ENCODE measurements around the gene SERTM2. TPM values are rescaled to one million over a fixed set of nuclear protein-coding genes. Genes with fewer than 3 reads are reported as not detected.

Gene SERTM2
- total RNA-seq, 1 donor from 2014 or later: not detected

- peaks cover 13% of the 10 kb centered on the region for H3K9me3 Mint-ChIP-seq
- peaks cover 7% of the 10 kb centered on the region for H3K27me3 Mint-ChIP-seq (ENCODE audit: low read depth)
- TF ChIP-seq CTCF (conservative IDR thresholded peaks at IDR 0.05): no peak
- no peak overlapping the region for H3K27ac Mint-ChIP-seq (ENCODE audit: unreplicated experiment)
- no peak overlapping the region for H3K4me3 Mint-ChIP-seq
- H3K4me1 Mint-ChIP-seq: no peaks in the 10 kb centered on the region
- no peaks in the 10 kb centered on the region for H3K36me3 Mint-ChIP-seq (ENCODE audit: low read depth)
- no peak for DNase-seq (ENCODE audit: low read depth, low spot score)
These were observed 28.3 kb upstream of the SERTM2 start for GRCh38 chrX:111483135-111483534.

GRCh38 chrX:111483881-111484280 lies 27.6 kb upstream of the SERTM2 start:
- Mint-ChIP-seq H3K4me1 (no peaks in the 10 kb centered on the region), H3K27me3 (ENCODE audit: low read depth) (peaks cover 7% of the 10 kb centered on the region), H3K36me3 (ENCODE audit: low read depth) (no peaks in the 10 kb centered on the region), H3K27ac (ENCODE audit: unreplicated experiment) (no peak overlapping the region), H3K4me3 (no peak overlapping the region), H3K9me3 (peaks cover 13% of the 10 kb centered on the region)
- DNase-seq (ENCODE audit: low read depth, low spot score): no peak
- no peak for TF ChIP-seq CTCF (conservative IDR thresholded peaks at IDR 0.05)

DNA sequence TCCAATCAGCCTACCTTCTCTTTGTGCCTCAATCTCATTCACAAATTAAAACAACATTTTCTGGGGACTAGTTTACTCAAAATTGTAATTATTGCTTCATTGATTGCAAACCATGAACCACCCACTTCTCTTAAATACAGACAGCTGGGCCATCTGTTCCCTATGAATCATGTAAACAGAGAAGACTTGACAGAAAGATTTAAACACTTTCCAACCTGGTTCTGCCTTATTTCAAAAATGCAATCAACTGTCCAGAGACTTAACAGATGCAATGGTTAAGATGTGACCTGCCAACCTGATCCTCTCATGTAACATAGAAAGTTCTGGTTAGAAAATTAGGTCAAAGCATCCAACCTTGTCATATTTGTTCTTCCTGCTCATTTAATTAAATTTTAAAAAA lies 20.8 kb upstream of the SERTM2 start:
- no peaks in the 10 kb centered on the region for H3K36me3 Mint-ChIP-seq (ENCODE audit: low read depth)
- no peaks in the 10 kb centered on the region for H3K9me3 Mint-ChIP-seq
- no peak for TF ChIP-seq CTCF (conservative IDR thresholded peaks at IDR 0.05)
- no peak overlapping the region for H3K4me3 Mint-ChIP-seq
- peaks cover 3% of the 10 kb centered on the region for H3K27me3 Mint-ChIP-seq (ENCODE audit: low read depth)
- DNase-seq (ENCODE audit: low read depth, low spot score): no peak
- H3K27ac Mint-ChIP-seq (ENCODE audit: unreplicated experiment): no peak overlapping the region
- H3K4me1 Mint-ChIP-seq: no peaks in the 10 kb centered on the region

DNA sequence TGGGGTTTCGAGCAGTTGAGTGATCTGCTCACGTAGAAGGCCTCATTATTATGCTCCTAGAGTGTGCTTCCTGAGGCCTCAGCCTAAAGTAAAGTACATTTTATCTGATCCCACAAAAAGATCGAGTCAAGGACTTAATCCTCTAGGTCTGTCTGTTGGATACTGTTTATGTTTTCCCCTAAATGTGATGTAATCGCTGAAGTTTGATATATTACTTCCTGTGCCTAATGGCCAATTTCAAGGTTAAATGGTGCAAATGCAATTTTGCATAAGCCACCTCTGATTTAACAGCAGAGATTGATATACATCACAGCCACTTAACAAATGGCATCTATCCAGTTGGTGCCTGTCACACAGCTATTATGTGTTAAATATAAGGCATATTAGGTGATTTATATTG lies 19.4 kb upstream of the SERTM2 start:
- H3K36me3 Mint-ChIP-seq (ENCODE audit: low read depth): no peaks in the 10 kb centered on the region
- H3K27me3 Mint-ChIP-seq (ENCODE audit: low read depth): peaks cover 3% of the 10 kb centered on the region
- H3K9me3 Mint-ChIP-seq: no peaks in the 10 kb centered on the region
- no peak for TF ChIP-seq CTCF (conservative IDR thresholded peaks at IDR 0.05)
- no peaks in the 10 kb centered on the region for H3K4me1 Mint-ChIP-seq
- no peak overlapping the region for H3K4me3 Mint-ChIP-seq
- no peak overlapping the region for H3K27ac Mint-ChIP-seq (ENCODE audit: unreplicated experiment)
- no peak for DNase-seq (ENCODE audit: low read depth, low spot score)

GRCh38 chrX:111498538-111499103 lies 12.8 kb upstream of the SERTM2 start:
- DNase-seq (ENCODE audit: low read depth, low spot score): no peak
- no peak overlapping the region for H3K4me3 Mint-ChIP-seq
- no peaks in the 10 kb centered on the region for H3K9me3 Mint-ChIP-seq
- no peaks in the 10 kb centered on the region for H3K4me1 Mint-ChIP-seq
- H3K36me3 Mint-ChIP-seq (ENCODE audit: low read depth): no peaks in the 10 kb centered on the region
- TF ChIP-seq CTCF (conservative IDR thresholded peaks at IDR 0.05): no peak
- H3K27me3 Mint-ChIP-seq (ENCODE audit: low read depth): no peaks in the 10 kb centered on the region
- H3K27ac Mint-ChIP-seq (ENCODE audit: unreplicated experiment): no peak overlapping the region
